B cell (primary cell): ENCODE results near the gene TOM1L2. TPM values are rescaled to one million over a fixed set of nuclear protein-coding genes. Genes with fewer than 3 reads are reported as not detected.

Source experiments
- ATAC-seq: fragments of 200-7000 bp; cut with Tn5 transposase; one replicate; pipeline ENCODE4 v1.10.0; 2021; ENCODE audit warnings: low read depth, mild to moderate bottlenecking, moderate number of reproducible peaks, moderate library complexity
- CTCF ChIA-PET: fragments of 350-600 bp; sonication (Branson Sonifier 250); formaldehyde crosslinking; loops from one replicate; lab custom pipeline; 2021; ENCODE audit warnings: antibody characterized with exemption, inconsistent platforms; lab: Charles Lee
- POLR2A ChIA-PET: fragments of 350-600 bp; sonication (Branson Sonifier 250); formaldehyde crosslinking; loops from one replicate; lab custom pipeline; 2021; ENCODE audit warnings: antibody characterized with exemption; lab: Charles Lee
- DNase-seq: peaks from one replicate; pipeline ENCODE4 v3.0.0; 2013
- H2AFZ ChIP-seq: 2 replicates; pipeline ENCODE4 v1.6.1; 2012; ENCODE audit warnings: mild to moderate bottlenecking, low read depth, low read length; ENCODE audit not compliant: insufficient read depth, poor library complexity, severe bottlenecking
- H3K27ac ChIP-seq, 2 donors: 1 replicate in 1 of 2; 2 replicates in 1 of 2; pipeline ENCODE4 v1.5.1; 2012 to 2013; ENCODE audit warnings: low read length in 2 of 2, mild to moderate bottlenecking in 2 of 2, moderate library complexity in 1 of 2
- H3K27me3 ChIP-seq, 4 experiments: fragments of 200-600 bp in 1 of 4; sonication (generic) in 1 of 4; replicated peaks in 1 of 4; 1 replicate in 2 of 4; 2 replicates in 2 of 4; pipeline versions ENCODE4 v1.6.1 to v1.7.0; 2013 to 2016; ENCODE audit warnings: low read length in 3 of 4, mild to moderate bottlenecking in 2 of 4, mixed read lengths in 1 of 4, moderate library complexity in 1 of 4; ENCODE audit not compliant: insufficient read depth in 4 of 4, control insufficient read depth in 3 of 4; ENCODE audit errors: control extremely low read depth in 1 of 4
- H3K36me3 ChIP-seq, 2 experiments: replicated peaks in 1 of 2; 1 replicate in 1 of 2; 2 replicates in 1 of 2; pipeline versions ENCODE4 v1.6.1 to v1.7.1; 2013; ENCODE audit warnings: low read length in 1 of 2; ENCODE audit not compliant: insufficient read depth in 2 of 2, control insufficient read depth in 1 of 2; ENCODE audit errors: control extremely low read depth in 1 of 2, extremely low read depth in 1 of 2
- H3K4me1 ChIP-seq, 2 donors: fragments of 200-600 bp in 1 of 2; sonication (generic) in 1 of 2; 1 replicate in 1 of 2; 2 replicates in 1 of 2; pipeline versions ENCODE4 v1.5.1 to v1.6.1; 2013 to 2017; ENCODE audit warnings: low read length in 2 of 2; ENCODE audit not compliant: control insufficient read depth in 2 of 2, insufficient read depth in 2 of 2
- H3K4me2 ChIP-seq: replicated peaks from 2 replicates; pipeline ENCODE3; 2012; ENCODE audit warnings: mild to moderate bottlenecking, low read depth, low read length; ENCODE audit not compliant: poor library complexity, severe bottlenecking
- H3K4me3 ChIP-seq, 5 experiments: fragments of 200-600 bp in 1 of 5; sonication (generic) in 1 of 5; 1 replicate in 3 of 5; 2 replicates in 2 of 5; pipeline versions ENCODE4 v1.5.1 to v1.7.0; 2011 to 2016; ENCODE audit warnings: low read length in 4 of 5, mild to moderate bottlenecking in 4 of 5, low read depth in 2 of 5, control low read depth in 1 of 5, moderate library complexity in 1 of 5; ENCODE audit not compliant: insufficient read depth in 1 of 5; ENCODE audit errors: control extremely low read depth in 1 of 5, extremely low read depth in 1 of 5
- H3K79me2 ChIP-seq: fragments of 200-600 bp; sonication (generic); one replicate; pipeline ENCODE4 v1.6.0; 2016; ENCODE audit warnings: low read length; ENCODE audit not compliant: control insufficient read depth, insufficient read depth
- H3K9ac ChIP-seq: fragments of 200-600 bp; sonication (generic); 2 replicates; pipeline ENCODE4 v1.6.1; 2017; ENCODE audit warnings: mild to moderate bottlenecking, low read length, moderate library complexity
- H3K9me3 ChIP-seq, 3 donors: one replicate each; pipeline versions ENCODE4 v1.6.1 to v1.7.1; 2013; ENCODE audit warnings: low read length in 2 of 3; ENCODE audit not compliant: control insufficient read depth in 2 of 3, insufficient read depth in 1 of 3; ENCODE audit errors: control extremely low read depth in 1 of 3
- H4K20me1 ChIP-seq: 2 replicates; pipeline ENCODE4 v1.6.0; 2012; ENCODE audit warnings: mild to moderate bottlenecking, low read length; ENCODE audit not compliant: insufficient read depth, control insufficient read depth, poor library complexity, severe bottlenecking
- H3K27ac Mint-ChIP-seq: one replicate; pipeline ENCODE4 v1.8.0; 2021; ENCODE audit warnings: mixed read lengths
- H3K27me3 Mint-ChIP-seq: one replicate; pipeline ENCODE4 v1.8.0; 2021; ENCODE audit warnings: mixed read lengths
- H3K4me1 Mint-ChIP-seq: one replicate; pipeline ENCODE4 v1.8.0; 2021; ENCODE audit warnings: mixed read lengths
- H3K4me3 Mint-ChIP-seq: one replicate; pipeline ENCODE4 v1.8.0; 2021; ENCODE audit warnings: mixed read lengths
- H3K9me3 Mint-ChIP-seq: one replicate; pipeline ENCODE4 v1.8.0; 2022; ENCODE audit warnings: mixed read lengths; ENCODE audit not compliant: insufficient read depth
- EZH2 ChIP-seq: IDR thresholded peaks from 2 replicates; pipeline ENCODE4 v1.6.1; 2012; ENCODE audit warnings: borderline replicate concordance, low read depth, mild to moderate bottlenecking, moderate library complexity, low read length; ENCODE audit not compliant: insufficient read depth, poor library complexity, severe bottlenecking
- WGBS: methylation state at CpG from one replicate; pipeline ENCODE4 v1.1.5; 2013; ENCODE audit warnings: missing lambda C conversion rate; ENCODE audit not compliant: insufficient coverage; 5-methylcytosine and 5-hydroxymethylcytosine counted together
- intact Hi-C: fragments of 100-400 bp; cut with micrococcal nuclease; formaldehyde crosslinking; loops from one replicate; pipeline ENCODE4 v1.10.0; 2022
- polyA plus RNA-seq: library from polyadenylated mRNA; depleted of rRNA; stranded (reverse); fragments of >200 nt; gene quantifications from 2 replicates; pipeline ENCODE4 v1.2.3, GENCODE V29; 2012
- total RNA-seq, 2 donors: library from RNA; stranded (reverse); fragments of 120-200 nt in 1 of 2; gene quantifications; 1 replicate in 1 of 2; 2 replicates in 1 of 2; pipeline versions ENCODE4 v1.2.3 to v1.2.4, GENCODE V29; 2013 to 2022
- TF ChIP-seq, protein P1 (sequence below): fragments of 200-600 bp; IDR thresholded peaks from one replicate; pipeline ENCODE4 v1.8.0; 2022; ENCODE audit warnings: antibody characterized with exemption, mild to moderate bottlenecking

Gene TOM1L2
- total and polyA plus RNA-seq, 2 donors (not counting 1 experiment from before 2014, with no cell fraction given) = 25.1 to 29.7 TPM

DNA sequence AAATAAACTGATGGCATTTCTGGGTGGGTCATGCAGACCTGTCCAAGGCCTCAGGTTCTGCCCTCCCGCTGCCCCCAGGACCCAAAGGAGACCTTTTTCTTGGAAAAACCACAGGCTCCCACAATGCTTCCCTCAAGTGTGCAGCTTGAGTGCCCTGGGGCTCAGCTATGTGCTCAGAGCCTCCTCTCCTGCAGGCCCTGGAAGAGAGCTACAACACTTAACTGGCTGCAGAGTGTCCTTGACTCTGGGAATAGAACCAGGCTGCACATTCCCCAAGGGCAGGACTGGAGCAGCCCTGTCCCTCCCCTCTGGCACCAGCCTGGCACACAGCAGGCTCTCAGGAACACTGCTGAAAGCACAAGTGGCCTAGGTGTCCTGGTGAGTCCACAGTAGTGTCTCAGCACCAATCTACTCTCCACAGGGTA is 130.6 kb downstream of the TOM1L2 start:
- POLR2A ChIA-PET = interaction anchor here (0.5 to 1.5 kb wide), 2 partner anchors 8 to 13 kb away, joined by 4 read pairs; no protein-coding TSS in a partner anchor
- Histone ChIP-seq H3K4me2 (no peak overlapping the region), H3K36me3 (no peaks in the 10 kb centered on the region), H3K27me3 (no peaks in the 10 kb centered on the region), H3K4me1 (peaks cover 20 to 37% of the 10 kb centered on the region in 2 donors), H3K27ac (peak overlapping the region in 1 of 2 donors; percentile 97), H3K79me2 (no peaks in the 10 kb centered on the region), H4K20me1 (peaks cover under 1% of the 10 kb centered on the region), H3K4me3 (no peak overlapping the region), H3K9ac (no peak overlapping the region), H3K9me3 (no peaks in the 10 kb centered on the region), H2AFZ (no peak overlapping the region)
- no peak overlapping the region for H3K4me3 Mint-ChIP-seq
- DNase-seq = no peak
- H3K9me3 Mint-ChIP-seq = no peaks in the 10 kb centered on the region
- no peaks in the 10 kb centered on the region for H3K27me3 Mint-ChIP-seq
- H3K4me1 Mint-ChIP-seq = peaks cover 29% of the 10 kb centered on the region
- H3K27ac Mint-ChIP-seq = peak overlapping the region; percentile 86
- no peak for ATAC-seq
- WGBS = 91% methylated on average over 1 of the region's 1 CpG
- intact Hi-C loops = no loop called here
- TF ChIP-seq EZH2 = no peak
- TF ChIP-seq, protein P1, sequence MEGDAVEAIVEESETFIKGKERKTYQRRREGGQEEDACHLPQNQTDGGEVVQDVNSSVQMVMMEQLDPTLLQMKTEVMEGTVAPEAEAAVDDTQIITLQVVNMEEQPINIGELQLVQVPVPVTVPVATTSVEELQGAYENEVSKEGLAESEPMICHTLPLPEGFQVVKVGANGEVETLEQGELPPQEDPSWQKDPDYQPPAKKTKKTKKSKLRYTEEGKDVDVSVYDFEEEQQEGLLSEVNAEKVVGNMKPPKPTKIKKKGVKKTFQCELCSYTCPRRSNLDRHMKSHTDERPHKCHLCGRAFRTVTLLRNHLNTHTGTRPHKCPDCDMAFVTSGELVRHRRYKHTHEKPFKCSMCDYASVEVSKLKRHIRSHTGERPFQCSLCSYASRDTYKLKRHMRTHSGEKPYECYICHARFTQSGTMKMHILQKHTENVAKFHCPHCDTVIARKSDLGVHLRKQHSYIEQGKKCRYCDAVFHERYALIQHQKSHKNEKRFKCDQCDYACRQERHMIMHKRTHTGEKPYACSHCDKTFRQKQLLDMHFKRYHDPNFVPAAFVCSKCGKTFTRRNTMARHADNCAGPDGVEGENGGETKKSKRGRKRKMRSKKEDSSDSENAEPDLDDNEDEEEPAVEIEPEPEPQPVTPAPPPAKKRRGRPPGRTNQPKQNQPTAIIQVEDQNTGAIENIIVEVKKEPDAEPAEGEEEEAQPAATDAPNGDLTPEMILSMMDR = no peak
- CTCF ChIA-PET = interaction anchor here (1.1 to 3.2 kb wide), 2 partner anchors 29 to 159 kb away, joined by 4 to 13 read pairs; no protein-coding TSS in a partner anchor
